HG03097 (cell line): Measurements from ENCODE around the gene ISM1.

Source experiments
- ATAC-seq: cut with Tn5 transposase; IDR thresholded peaks from one replicate; pipeline ENCODE4 v1.9.1; 2021; ENCODE audit not compliant: unreplicated experiment, low FRiP score

ISM1 gene

DNA sequence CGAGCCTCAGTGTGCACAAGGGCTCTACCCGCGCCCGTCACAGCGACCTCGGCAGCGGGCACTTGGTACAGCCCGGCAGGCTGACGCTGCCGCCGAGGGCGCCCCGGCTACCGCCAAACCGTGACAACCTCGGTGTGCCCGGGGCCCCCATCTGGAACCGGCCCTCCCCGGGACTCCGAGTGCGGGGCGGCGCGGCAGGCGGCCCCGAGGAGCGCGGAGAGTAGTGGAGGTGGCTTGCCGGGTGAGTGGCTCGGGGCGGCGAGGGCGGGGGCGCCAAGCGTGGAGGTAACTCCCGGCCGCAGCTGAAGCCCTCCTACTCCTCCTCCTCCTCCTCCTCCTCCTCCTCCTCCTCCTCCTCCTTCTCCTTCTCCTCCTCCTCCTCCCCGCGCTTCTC lies at the start of gene ISM1:
Gene ISM1 (plus strand): TSS at position 371 of the 394 bp plus-strand sequence. CDS start 503 bp downstream, outside the sequence.
- ATAC-seq = no peak

DNA sequence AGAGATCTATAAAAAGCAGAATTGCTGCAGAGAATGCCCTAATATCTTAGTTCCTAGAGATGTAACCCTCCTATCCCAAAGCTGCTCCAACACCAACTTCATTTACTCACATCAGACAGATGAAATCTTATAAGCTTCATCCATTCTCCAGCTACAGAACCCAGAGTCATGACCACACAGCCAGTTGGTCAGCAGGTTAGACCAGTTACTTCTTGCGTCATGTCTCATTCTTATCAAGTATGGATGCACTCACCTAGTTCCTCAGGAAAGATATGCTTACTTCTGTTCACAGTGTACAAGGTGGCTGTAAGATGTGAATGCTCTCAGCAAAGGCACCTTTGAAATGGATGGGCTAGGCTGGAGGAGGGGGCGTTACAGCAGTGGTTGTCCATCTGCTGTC lies 47.9 kb upstream of the ISM1 start:
- ATAC-seq = no peak

DNA sequence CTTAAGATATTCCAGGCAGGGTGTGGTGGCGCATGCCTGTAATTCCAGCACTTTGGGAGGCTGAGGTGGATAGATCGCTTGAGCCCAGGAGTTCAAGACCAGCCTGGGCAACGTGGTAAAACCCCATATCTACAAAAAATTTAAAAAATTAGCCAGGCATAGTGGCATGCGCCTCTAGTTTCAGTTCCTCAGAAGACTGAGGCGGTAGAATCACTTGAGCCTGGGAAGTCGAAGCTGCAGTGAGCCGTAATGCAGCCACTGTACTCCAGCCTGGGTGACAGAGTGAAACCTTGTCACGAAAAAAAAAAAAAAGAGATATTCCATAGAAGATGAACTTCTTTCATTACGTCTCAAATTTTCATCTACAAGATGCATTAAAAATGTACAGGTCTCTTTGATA lies 46.7 kb upstream of the ISM1 start:
- no peak for ATAC-seq

DNA sequence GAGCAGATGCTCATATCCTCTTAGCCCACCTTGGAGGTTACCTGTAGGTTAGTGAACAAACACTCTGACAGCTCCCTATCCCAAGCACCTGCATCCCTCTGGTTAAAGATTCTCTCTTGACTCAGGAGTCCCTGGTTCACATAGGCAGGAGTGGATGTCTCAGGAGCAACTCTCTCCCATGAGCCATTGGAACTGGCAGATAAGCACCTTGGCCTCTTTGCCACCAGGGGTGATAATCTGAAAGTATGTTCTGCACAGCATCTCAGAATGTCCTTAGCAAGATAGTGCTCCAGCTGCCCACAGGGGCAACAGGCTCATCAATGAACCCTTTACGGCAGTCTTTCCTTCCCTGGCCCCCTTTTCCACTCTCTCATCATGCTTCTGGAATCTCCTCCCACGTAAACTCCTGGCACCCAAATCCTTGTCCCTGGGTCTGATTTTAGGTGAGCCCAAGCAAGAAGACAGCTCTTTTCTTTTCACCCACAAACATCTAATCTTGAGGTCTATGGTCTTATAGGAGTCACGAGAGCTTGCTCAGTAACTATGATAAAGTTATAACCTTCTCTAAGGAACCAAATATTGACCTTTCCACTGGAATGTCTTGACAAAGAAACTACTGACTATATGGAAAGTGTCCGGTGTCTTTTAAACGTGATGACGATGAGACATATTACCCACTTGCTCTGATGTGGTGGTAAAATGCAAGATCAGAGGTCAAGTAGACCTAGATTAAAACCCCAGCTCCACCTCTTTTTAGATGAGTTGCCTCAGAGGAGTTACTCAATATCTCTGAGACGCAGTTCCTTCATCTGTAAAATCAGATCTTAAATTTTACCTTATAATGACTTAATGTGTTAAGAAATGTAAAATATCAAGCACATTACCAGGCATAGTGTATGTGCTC lies 39.8 kb upstream of the ISM1 start:
- ATAC-seq = no peak

DNA sequence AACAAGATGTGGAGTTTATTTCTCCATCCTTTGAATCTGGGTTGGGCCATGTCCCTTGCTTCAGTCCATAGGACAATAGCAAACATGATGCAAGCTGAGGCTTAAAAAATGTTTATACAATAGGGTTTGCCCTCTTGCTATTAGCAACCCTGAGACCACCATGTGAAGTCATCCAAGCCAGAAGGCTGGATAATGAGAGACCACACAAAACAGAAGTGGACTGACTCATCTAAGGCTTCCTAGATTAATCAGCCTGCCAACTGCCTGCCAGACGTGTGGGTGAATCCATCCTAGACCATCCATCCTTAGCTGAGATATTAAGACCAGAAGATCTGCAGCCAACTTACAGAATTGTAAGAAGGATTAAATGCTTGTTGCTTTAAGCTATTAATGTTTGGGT lies 38.1 kb upstream of the ISM1 start:
- no peak for ATAC-seq

DNA sequence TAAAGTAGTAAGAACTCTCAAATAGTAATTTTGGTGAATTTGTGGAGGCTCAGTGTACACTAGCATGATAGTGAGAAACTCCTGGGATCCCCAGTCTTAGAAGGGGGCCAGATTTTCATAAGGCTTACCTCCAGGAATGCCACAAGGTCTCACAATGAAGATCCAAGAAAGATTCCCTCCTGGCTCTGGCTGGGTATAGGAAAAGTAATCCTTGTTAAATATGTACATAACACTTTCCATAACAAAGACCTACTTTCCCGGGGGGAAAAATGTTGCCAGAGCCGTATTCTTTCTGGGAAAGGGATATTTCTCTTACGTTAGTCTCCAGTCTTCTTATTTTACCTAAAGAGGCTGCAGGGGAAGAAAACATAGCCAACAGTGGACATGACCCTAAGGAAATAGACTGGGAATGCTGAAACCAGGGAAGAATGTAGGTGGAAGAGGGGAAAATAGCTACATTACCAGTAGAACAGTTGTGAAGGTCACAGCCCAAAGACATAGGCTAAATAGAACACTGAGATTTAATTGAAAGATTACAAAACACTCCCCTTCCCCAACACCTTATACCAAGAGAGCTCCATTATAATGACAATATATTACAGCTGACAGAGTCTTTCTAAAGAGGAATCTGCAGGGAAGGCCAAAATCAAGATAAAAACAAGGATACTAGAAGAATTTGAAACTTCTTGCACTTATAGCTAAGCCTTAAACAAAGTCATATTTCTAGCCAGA lies 34.9 kb upstream of the ISM1 start:
- no peak for ATAC-seq

DNA sequence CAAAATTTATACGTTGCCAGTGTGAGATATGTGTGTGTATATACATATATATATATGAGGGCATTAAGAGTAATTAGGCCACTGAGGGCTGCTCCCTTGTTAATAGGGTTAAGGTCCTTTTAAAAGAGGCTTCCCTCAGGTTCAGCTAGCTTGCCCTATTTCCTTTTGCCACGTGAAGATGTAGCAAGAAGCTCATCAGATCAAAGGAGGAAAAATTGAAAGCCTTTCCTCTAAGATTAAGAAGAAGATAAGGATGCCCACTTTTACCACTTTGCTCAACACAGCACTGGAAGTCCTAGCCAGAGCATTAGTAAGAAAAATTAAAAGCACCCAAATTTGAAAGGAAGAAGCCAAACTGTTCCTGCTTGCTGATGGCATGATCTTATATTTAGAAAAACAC lies 33.2 kb upstream of the ISM1 start:
- no peak for ATAC-seq

DNA sequence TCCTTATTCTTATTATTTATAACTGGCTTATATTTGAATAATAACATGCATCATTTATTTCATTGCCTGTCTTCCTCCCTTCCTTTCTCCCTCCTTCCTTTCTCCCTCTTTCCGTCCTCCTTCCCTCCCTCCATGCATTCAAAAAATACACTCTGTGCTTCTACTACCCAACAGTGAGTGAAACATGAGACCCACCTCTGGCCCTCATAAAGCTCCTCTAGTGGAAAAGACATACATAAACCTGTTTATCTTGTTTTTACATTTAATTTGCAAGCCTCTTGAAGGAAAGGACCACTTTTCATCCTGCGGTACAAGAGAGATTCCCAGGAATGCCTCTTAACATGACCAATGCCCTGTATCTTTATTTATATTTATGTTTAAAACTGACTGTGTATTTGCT lies 21.8 kb upstream of the ISM1 start:
- no peak for ATAC-seq

DNA sequence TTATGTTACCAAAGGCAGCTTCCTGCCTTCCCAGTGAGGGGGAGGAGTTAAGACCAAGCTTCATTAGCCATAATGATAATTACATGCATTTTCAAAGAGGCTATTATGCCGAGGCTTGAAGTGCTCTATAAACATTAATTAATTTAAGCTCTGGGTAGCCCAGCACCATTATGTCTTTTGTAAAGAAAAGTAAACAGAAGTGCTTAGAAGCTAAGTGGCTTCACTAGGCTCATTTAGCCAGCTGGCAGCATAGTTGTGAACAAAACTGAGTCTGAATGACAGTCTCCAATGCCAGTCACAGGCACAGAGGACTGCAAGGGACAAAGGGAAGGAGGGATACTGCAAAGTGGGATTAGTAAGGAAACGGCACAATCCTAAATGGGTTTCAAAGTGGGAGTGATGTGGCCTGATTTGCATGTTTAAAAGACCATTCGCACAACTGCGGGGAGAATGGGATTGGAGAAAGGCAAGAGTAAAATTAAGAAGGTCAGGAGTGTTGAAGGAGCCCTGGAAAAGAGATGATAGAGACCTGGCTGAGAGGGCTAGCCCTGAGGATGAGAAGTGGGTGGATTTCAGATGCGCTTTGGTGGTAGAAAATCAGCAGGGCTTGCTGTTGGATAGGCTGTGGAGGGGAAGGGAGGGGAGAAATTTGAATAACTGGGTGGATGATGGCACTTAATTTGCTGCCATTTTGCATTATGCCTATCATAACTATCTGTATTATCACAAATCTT lies 20.1 kb upstream of the ISM1 start:
- ATAC-seq = no peak

DNA sequence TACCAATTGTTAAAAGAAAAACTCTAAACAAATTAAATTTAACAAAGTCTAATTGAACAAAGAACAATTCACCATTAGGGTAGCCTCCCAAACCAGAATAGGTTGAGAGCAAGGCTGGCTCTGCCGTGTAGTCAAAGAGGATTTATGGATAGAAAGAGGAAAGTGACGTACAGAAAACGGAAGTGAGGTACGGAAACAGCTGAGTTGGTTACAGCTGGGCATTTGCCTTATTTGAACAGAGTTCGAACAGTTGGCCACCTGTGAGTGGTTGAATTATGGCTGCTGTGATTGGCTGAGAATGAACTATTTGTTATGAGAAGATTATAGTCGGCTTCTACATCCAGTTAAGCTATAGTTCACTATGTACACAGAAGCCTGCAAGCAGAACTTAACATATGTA lies 18.5 kb upstream of the ISM1 start:
- ATAC-seq = no peak

DNA sequence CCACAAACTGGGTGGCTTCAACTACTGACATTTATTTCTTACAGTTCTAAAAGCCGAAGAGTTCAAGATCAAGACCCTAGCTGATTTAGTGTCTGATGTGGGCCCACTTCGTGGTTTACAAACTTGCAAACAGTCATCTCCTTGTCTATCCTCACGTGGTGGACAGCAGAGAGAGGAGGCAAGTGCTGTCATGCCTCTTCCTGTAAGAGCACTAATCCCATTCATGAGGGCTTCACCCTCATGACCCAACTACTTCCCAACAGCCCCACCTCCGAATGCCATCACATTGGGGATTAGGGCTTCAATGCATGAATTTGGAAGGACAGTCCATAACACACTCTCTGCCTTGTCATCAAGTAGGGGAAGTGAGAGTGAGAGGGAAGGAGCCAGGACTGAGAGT lies 15.6 kb upstream of the ISM1 start:
- ATAC-seq = no peak

DNA sequence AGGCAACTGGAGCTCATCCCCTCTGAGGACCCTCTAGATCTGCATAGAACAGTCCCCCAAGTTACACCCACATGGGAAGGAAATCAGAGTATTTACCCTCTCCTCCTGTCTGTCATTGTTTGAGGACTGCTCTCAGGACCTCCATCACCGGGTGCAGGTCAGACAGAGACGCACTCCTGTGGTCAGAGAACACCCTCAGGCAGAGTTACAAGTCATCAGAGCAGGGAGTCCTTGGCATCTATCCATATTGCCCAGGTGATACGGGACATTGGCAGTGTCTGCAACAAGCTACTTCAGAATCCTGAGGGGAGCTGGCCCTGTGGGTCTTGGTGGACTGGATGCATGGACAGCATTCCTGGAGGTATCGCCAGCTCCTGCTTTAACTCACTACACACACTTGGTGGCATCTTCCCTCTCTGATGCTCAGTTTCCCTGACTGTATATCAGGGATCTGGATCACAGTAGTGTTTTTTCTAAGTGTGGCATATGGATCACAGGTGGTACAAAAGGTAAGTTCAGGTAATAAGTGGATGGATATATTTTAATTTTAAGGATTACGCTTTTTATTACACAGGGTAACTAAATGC lies 15.1 kb upstream of the ISM1 start:
- ATAC-seq = no peak

DNA sequence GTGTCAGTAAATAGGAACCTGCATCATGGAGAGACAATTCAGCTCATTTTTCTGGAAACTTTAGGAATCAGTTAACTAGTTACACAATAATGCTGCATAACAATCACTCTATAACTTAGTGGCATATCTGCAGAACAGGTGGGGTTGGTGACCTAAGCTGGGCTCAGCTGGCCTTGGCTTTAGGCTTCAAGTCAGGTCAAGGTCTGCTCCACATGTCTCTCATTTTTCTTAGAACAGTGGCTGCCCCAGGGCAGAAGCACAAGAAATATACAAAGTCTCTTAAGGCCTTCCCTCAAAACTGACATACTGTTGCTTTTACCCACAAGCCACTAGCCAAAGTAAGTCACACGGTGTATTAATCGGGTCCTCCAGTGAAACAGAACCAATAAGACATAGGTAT lies 14.1 kb upstream of the ISM1 start:
- no peak for ATAC-seq

DNA sequence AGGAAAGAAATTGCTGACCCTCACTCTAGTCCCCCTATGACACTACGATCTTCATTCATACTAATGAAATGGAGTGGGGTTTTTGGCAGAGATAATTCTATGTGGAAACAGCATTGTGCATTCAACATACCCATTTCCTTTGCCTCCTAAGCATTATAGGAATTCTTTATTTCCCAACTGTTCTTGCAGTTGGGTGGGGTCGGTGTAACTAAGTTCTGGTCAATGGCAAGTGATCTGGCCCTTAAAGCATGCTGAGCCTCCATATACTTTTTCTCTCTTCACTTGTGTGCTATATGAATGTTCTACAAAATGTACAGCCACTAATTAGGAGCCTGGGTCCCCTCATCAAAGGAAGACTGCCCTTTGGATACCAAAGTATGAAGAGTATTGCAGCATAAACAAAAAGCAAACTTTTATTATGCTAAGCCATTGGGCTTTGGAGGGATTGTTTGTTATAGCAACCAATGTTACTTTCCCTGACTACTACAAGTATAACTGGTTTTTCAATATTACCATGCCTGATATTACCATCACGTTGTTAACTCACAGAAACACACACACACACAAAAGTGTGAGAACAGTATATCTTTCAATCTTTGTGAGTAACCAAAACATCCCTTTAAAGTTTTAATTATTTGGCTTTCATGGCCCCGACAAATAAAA lies 9.0 kb upstream of the ISM1 start:
- no peak for ATAC-seq

DNA sequence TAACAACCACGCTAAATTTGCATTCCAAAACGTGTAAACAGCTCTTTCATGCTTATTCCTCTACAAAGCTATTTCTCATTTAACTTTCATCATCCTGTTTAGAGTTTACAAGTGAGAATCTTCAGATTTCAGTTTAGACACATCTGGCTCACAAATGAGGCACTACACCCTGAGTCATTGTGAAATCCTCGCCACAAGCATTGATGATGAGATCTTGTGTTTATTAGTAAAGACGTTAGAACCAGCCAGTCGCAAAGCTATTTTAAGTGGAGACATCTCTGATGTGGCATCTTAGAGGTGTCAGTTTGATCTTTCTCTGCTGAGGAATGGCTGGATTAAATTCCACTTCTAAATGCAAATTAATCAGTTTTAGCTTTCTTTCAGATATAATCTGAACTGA lies 8.3 kb upstream of the ISM1 start:
- no peak for ATAC-seq

DNA sequence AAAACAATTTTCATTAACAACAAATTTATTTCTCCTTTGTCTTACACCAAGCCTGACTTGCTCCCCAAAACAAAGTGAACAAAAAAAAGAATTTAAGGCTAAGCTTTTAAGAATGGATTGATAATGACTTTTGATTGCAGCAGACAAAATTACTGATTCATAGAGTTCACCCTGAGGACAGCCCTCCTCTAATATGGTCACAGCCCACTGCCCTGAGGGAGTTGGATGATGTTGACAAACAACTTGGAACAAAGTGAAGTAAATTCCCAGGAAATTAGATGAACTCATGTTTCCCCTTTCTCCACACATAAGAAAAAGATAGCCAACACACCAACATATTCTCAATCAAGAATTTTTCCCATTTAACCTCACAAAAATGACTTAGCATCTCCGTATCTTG lies 7.7 kb upstream of the ISM1 start:
- ATAC-seq = no peak

DNA sequence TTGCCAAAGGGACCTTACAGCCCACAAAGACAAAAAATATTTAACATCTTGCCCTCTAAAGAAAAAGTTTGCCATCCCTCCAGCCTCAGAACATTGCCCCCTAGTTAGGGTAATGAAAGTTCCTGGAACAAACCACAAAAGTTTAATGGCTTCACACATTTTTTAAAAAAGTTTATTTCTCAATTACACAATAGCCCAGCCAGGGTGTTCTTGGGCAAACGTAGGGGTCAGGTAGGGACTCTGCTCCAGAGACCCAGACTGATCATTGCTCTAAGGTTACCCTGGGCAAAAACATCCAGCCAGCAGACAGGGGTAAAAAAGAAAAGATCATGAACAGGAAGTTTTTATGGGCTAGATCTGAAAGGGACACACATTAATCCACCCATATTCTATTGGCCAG lies 4.5 kb upstream of the ISM1 start:
- no peak for ATAC-seq

DNA sequence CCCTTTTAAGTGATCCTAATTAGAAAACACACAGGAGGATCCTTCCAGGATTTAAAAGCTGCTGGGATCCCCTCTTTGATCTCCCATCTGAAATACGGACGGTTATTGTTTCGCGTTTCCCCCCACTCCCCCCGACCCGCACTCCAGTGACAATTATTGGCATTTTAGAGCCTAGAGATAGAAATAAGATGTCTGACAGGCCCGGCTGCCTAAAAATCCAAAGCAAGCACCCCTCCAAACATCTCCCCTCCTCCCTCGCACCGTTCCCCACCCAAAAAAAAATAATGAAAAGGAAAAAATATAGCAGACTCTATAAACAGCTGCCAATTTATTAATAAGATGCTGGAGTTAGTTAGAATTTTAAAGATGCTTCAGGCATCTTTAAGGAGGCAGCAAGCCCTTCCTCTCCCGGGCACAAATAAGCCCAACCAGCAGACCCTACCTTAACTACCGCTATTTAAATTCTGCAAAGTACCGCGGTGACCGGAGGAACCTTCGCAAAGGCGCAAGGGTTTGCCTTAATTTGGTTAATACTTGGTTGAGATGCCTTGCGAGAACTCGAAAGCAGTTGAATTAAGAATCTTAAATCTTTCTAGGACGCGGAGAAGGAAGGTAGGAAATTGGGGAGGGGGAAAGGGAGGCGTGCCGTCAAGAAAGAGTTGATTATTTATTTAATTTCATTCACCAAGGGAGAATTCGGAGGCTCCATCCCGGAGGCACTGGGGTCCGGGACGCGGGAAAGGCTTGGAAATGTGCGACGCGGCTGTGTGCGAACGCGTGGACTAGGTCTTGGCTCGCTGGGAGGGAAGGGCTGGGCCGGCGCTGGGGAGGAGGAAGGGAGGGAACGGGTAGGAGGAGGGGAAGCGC lies 1.5 kb upstream of the ISM1 start:
- no peak for ATAC-seq

DNA sequence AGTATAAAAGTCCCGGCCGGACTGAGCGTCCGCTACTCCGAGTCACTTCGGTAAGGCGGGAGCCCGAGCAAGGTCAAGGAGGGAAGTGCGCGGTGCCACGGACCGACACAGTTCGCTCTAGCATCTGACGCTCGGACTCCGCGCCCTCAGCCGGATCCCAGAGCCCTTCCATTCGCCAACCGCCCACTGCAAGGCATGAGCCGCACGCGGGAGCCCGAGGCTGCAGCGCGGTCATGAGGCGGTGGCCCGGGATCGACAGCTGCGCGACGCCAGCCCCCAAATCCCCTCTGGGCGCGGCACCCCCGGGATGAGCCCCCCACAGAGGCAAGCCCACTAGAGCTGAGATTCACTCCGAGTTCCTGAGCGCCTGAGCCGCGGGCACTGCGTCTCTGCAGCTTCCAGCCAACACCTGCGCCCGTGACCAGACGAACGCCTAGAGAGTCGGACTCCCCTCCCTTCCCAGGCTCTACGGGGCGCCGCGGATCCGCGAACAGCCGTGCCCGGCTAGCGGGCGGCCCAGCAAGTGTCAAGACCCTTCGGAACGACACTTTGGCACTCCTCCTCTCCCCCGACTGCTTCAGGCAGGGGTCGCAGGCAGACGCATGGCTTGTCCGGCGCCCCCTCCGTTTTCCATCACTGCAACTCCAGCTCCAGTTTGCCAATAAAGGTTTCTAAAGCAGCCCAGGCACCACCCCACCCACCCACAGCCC lies 725 bp upstream of the ISM1 start:
- ATAC-seq = no peak
